HG02938 (cell line): Measurements from ENCODE around the gene SLC13A3.

ENCODE experiments used
- ATAC-seq: cut with Tn5 transposase; IDR thresholded peaks from one replicate; pipeline ENCODE4 v1.9.1; 2021; ENCODE audit warnings: mild to moderate bottlenecking, moderate library complexity; ENCODE audit not compliant: unreplicated experiment

SLC13A3 gene

DNA sequence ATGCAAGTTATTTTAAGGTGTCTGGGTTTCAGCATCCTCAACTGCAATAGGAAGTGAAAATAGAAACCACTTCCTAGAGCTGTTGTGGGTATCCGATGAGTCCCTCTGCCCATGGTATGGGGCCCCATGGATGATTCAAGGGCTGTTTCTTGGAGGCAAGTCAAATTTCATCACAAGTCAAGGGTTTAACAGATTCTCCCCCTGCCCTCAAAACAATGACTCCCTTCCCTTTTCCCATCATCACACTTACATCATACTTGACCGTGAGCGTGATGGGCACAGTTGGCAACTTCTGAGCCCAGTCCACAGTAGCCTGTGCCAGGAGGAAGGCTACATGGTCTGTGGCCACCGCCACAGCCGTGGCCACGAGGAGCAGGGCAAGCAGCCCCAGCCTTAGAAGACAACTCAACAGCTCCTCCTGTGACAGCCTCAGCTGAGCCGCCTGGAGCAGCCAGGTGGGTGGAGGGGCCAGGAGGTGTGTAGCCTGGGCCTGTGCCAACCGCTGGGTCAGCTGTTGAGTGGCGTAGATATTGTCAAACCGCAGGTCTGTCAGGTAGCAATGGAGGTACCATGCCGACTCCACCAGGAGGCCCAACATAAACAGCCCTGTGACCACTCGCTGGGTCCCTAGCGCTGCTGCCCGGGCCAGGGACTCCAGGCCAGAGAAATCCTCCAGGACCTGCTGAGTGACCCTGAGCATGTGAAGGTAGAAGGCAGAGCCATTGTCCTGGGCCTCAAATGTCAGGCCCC, 106.0 kb downstream of the SLC13A3 start:
- ATAC-seq: no peak

GRCh38 chr20:46544576-46544975, 106.7 kb downstream of the SLC13A3 start:
- ATAC-seq: no peak

DNA sequence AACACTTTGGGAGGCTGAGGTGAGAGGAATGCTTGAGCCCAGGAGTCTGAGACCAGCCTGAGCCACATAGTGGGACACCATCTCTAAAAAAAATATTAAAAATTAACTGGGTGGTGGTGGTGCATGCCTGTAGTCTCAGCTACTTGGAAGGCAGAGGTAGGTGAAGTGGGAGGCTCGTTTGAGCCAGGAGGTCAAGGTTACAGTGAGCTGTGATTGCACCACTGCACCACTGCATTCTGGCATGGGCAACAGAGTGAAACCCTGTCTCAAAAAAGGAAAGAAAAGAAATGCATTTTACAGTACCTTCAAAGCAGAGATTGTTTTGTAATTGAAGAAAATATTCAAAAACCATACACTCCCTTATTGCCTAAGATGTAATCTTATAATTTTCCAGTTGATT, 107.3 kb downstream of the SLC13A3 start:
- no peak for ATAC-seq

DNA sequence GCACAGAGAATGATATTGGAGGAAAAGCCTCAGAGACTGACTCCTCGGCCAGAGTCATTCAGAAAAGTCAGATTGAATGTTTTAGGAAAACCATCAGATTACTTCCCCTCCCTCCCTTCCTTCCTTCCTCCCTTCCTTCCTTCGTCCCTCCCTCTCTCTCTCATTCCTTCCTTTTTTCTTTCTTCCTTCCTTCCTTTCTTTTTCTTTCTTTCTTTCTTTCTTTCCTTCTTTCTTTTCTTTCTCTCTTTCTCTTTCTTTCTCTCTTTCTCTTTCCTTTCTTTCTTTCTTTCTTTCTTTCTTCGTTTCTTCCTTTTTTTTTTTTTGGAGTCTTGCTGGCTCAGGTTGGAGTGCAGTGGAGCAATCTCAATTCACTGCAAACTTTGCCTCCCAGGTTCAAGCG, 108.2 kb downstream of the SLC13A3 start:
- ATAC-seq: no peak

DNA sequence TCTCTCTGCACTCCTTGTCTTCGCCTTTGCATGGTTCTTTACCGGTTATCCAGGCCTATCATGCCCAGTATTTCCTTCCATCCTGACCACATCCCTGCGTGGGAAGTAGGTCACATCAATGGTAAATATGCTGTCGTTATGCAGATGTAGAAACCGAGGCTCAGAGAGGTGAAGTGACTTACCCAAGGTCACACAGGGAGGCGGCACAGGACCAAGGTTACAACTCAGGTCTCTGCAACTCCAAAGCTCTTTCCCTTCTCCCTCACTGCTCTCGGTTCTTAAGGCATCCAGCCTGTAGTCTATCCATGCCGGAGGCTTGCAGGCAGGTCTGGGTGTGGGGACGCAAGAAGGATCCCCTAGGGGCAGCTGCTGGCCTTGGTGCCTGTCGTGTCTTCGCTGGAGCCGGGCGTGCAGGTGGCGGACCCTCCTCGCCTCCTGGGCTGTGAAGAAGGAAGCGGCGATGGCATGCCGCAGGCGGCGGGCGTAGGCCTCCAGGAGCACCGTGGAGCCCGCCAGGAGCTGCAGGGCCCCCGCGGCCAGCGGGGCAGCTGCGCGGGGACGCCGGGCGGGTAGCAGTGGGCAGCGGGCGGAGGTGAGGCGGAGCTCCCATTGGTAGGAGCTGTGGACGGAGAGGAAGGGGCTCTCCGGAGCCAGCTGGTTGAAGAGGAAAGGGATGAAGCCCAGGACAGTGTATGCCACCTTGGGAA, 109.9 kb downstream of the SLC13A3 start:
- no peak for ATAC-seq

- ATAC-seq: no peak
These were observed 112.1 kb downstream of the SLC13A3 start for GRCh38 chr20:46539113-46539512.

GRCh38 chr20:46530640-46531039, 120.6 kb downstream of the SLC13A3 start:
- no peak for ATAC-seq

DNA sequence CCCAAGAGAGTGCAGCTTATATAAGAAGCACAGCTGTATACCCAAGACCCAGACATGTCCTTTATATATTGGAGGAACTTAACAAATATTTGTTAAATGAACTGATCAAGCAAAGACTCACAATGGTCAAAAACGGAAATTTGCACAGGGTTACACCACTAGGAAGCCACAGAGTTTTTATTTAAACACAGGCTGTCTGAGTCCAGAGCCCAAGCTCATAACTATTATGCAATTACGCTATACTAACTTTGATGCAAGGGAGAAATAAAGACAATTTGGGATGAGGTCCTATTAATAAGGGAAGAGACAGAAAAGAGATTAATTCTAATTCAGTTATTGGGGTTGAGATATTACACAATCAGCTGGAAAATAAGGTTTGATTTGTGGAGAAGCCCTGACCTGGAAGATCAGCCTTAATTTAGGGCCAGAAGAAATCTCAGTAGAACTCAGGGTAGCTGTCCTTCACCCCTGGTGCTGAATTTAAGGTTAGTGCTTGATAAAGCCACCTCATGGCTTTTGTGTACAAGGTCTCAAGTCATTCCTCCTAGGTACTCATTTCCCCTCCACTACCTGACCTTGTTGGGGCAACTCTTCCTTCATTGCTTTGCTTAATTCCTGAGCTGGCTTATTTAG, 127.4 kb downstream of the SLC13A3 start:
- no peak for ATAC-seq

- no peak for ATAC-seq
These were observed 128.2 kb downstream of the SLC13A3 start for GRCh38 chr20:46523108-46523507.

DNA sequence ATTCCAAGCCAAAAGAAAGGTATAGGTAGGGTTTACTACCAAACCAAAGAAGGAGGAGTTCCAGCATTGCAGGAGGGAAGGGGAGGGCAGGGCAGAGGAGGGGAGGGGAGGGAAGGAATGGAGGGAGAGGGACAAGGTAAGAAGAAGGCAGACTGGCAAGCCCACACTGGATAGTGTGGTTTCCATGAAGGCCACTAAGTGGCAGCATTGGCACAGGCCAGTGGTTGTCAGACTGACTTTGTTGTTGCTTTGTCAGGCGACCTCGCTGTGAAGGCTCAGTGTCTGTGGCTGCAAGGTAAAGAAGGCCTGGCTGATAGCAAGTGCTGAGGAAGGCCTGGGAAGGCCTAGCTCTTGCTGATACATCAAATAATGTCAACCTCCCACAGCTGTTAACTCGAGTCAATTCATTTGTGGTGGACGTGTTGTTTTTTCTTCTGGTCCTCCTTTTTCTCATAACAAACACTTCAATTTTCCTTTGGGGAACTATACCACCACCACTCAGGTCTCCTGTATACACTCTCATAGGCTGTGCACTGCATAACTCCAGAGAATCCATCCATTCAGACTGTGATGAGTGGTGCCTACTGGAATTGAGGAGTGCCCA, 130.2 kb downstream of the SLC13A3 start:
- no peak for ATAC-seq

- no peak for ATAC-seq
These were observed 130.7 kb downstream of the SLC13A3 start for GRCh38 chr20:46520540-46520939.

DNA sequence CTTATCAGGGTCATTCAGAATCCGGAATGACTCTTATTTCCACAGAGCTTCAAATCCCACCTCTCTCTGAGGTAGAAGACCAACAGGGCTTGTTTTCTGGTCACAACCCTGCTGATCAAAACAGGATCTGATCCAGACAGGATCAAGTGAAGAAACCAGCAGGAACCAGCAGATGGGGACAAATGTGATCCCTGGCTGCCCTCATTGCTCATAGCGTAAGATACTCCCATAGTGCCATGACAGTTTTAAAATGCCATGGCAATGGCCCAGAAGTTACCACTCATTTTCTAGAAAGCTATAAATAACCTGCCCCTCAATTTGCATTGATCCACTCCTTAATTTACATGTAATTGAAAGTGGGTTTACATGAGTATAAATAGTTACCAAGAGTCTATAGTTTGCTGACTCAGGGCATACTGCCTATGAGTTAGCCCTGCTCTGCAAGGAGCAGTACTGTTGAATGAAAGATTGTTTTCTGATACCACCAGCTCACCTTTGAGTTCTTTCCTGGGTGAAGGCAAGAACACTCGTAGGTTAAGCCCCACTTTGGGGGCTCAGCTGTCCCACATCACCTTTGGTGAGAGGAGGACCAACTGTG, 131.7 kb downstream of the SLC13A3 start:
- ATAC-seq: no peak

DNA sequence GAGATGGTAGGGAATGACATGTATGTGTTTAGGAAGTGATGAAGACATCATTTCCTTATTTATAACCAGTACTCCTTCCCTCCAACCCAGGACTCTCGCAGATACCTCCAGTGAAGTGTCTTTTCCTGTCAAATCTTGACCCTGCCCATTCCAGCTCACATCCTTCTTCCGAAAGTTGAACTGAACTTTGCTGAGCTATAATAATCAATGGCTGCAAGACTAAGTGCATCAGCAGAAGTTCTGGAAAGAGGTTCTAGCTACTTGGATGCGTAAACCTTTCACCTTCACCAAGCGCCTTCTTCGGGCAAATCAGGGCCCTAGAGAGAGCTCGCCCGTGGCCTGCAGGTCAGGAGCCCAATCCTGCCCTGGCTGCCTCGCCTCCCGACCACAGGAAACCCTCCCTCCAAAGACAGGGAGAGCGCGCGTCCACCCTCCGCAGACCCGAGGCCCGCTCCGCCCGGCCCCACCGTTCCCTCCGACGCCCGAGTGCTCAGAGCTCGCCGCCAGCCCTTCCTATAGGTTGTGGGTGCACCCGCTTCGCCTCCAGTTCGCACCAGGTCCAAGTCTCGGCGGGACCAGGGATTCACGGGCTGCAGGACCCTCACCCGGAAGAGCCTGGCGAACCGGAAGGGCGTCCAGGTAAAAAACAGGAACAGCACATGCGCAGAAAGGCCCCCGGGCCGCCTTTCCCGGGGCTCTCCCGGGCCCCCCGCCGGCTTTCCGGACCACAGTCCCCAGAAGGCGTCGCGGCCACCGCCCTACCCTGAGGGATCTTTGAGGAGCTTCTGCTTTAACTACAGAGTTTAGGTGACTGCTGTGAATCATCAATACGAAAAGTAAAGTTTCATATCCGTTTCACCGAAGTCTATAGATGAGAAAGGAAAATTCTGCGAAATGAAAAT, 138.1 kb downstream of the SLC13A3 start, which contains the start of gene ZNF334:
ZNF334 (minus strand) TSS at position 617 of the 902 bp plus-strand sequence. CDS start 1,457 bp downstream, outside the sequence.
- no peak for ATAC-seq

DNA sequence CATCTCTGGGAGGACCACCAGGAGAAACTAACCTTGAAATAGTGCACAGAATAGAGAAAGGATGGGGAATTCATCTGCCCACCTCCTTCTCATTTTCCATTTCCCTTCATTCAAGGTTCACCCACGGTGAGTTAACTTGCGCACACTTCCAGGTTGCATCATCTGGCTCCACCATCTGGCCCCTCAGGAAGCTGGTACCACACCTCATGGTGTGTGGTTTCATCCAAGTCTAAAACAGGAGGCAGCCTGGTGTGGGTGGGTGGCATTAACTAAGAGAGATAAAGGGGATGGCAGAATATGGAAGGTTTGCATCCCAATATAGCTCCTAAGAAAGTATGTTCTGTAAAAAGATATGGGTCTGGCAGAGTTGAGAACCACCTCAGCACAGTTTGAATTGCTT, 141.7 kb downstream of the SLC13A3 start:
- ATAC-seq: no peak
